H9 (cell line): Measurements from ENCODE around the gene CLEC19A. TPM values are rescaled to one million over a fixed set of nuclear protein-coding genes. Genes with fewer than 3 reads are reported as not detected.

Source experiments
- DNase-seq: peaks from one replicate; pipeline ENCODE4 v3.0.0-alpha.2; 2017
- H2AFZ ChIP-seq: one replicate; pipeline ENCODE4 v1.6.1; 2013; ENCODE audit warnings: mild to moderate bottlenecking, low read length, control low read depth, moderate library complexity
- H2AK5ac ChIP-seq: 2 replicates; pipeline ENCODE4 v1.6.1; 2013; ENCODE audit warnings: low read length, control low read depth, mixed read lengths; ENCODE audit not compliant: insufficient read length
- H2BK120ac ChIP-seq: one replicate; pipeline ENCODE4 v1.6.1; 2013; ENCODE audit warnings: low read depth, mild to moderate bottlenecking, low read length, control low read depth, inconsistent platforms; ENCODE audit not compliant: poor library complexity, severe bottlenecking
- H2BK12ac ChIP-seq: 2 replicates; pipeline ENCODE4 v1.6.1; 2013; ENCODE audit warnings: low read length, control low read depth, mixed read lengths, low read depth; ENCODE audit not compliant: insufficient read length
- H2BK15ac ChIP-seq: 2 replicates; pipeline ENCODE4 v1.6.1; 2013; ENCODE audit warnings: low read depth, low read length, control low read depth
- H2BK20ac ChIP-seq: one replicate; pipeline ENCODE4 v1.6.1; 2013; ENCODE audit warnings: low read depth, mild to moderate bottlenecking, low read length, control low read depth, inconsistent platforms; ENCODE audit not compliant: poor library complexity, severe bottlenecking
- H2BK5ac ChIP-seq: 2 replicates; pipeline ENCODE4 v1.6.1; 2013; ENCODE audit warnings: low read length, control low read depth, mixed read lengths; ENCODE audit not compliant: insufficient read length
- H3K14ac ChIP-seq: 2 replicates; pipeline ENCODE4 v1.6.1; 2013; ENCODE audit warnings: low read length, control low read depth; ENCODE audit not compliant: insufficient read depth
- H3K18ac ChIP-seq: 2 replicates; pipeline ENCODE4 v1.6.1; 2013; ENCODE audit warnings: low read depth, mild to moderate bottlenecking, mixed read lengths, low read length, control low read depth; ENCODE audit not compliant: insufficient read length
- H3K23ac ChIP-seq: 2 replicates; pipeline ENCODE4 v1.6.1; 2013; ENCODE audit warnings: low read length, control low read depth, mixed read lengths, low read depth; ENCODE audit not compliant: insufficient read length
- H3K23me2 ChIP-seq: 2 replicates; pipeline ENCODE4 v1.6.1; 2013; ENCODE audit warnings: low read depth, mild to moderate bottlenecking, mixed read lengths, low read length, control low read depth; ENCODE audit not compliant: insufficient read length, poor library complexity, severe bottlenecking
- H3K27ac ChIP-seq: 2 replicates; pipeline ENCODE4 v1.5.1; 2013; ENCODE audit warnings: low read length, control low read depth, mixed read lengths, low read depth; ENCODE audit not compliant: insufficient read length
- H3K27me3 ChIP-seq: 2 replicates; pipeline ENCODE4 v1.6.1; 2013; ENCODE audit warnings: low read length, control low read depth, inconsistent platforms; ENCODE audit not compliant: insufficient read depth
- H3K4ac ChIP-seq: 2 replicates; pipeline ENCODE4 v1.6.1; 2013; ENCODE audit warnings: low read depth, mild to moderate bottlenecking, control low read depth, inconsistent platforms, low read length, moderate library complexity
- H3K4me1 ChIP-seq: 2 replicates; pipeline ENCODE4 v1.6.1; 2013; ENCODE audit warnings: low read length, control low read depth, inconsistent platforms; ENCODE audit not compliant: insufficient read depth
- H3K4me2 ChIP-seq: 2 replicates; pipeline ENCODE4 v1.6.1; 2013; ENCODE audit warnings: low read length, control low read depth, mixed read lengths; ENCODE audit not compliant: insufficient read length, insufficient read depth
- H3K56ac ChIP-seq: 2 replicates; pipeline ENCODE4 v1.6.1; 2013; ENCODE audit warnings: low read depth, mild to moderate bottlenecking, mixed read lengths, low read length, control low read depth; ENCODE audit not compliant: insufficient read length
- H3K79me1 ChIP-seq: 2 replicates; pipeline ENCODE4 v1.6.1; 2013; ENCODE audit warnings: low read depth, mild to moderate bottlenecking, moderate library complexity, low read length, control low read depth, inconsistent platforms; ENCODE audit not compliant: insufficient read depth, poor library complexity, severe bottlenecking
- H3K79me2 ChIP-seq: 2 replicates; pipeline ENCODE4 v1.6.1; 2013; ENCODE audit warnings: low read length, control low read depth, inconsistent platforms; ENCODE audit not compliant: insufficient read depth
- H3K9ac ChIP-seq: 2 replicates; pipeline ENCODE4 v1.6.1; 2013; ENCODE audit warnings: low read length, control low read depth, mixed read lengths; ENCODE audit not compliant: insufficient read length; ENCODE audit errors: extremely low read depth
- H3K9me3 ChIP-seq: one replicate; pipeline ENCODE4 v1.6.1; 2013; ENCODE audit warnings: low read depth, low read length, inconsistent platforms; ENCODE audit not compliant: control insufficient read depth
- H3T11ph ChIP-seq: one replicate; pipeline ENCODE4 v1.6.1; 2013; ENCODE audit warnings: mild to moderate bottlenecking, low read length, control low read depth, inconsistent platforms
- H4K20me1 ChIP-seq: one replicate; pipeline ENCODE4 v1.6.1; 2013; ENCODE audit not compliant: control insufficient read depth, insufficient read length, insufficient read depth
- H4K5ac ChIP-seq: 2 replicates; pipeline ENCODE4 v1.6.1; 2013; ENCODE audit warnings: low read depth, mild to moderate bottlenecking, mixed read lengths, low read length, control low read depth; ENCODE audit not compliant: insufficient read length
- H4K8ac ChIP-seq: replicated peaks from 2 replicates; pipeline ENCODE4 v1.6.1; 2013; ENCODE audit warnings: low read length, control low read depth, mixed read lengths, low read depth; ENCODE audit not compliant: insufficient read length
- H4K91ac ChIP-seq: 2 replicates; pipeline ENCODE4 v1.6.1; 2013; ENCODE audit warnings: low read depth, mild to moderate bottlenecking, moderate library complexity, mixed read lengths, low read length, control low read depth; ENCODE audit not compliant: insufficient read length
- H3K27ac Mint-ChIP-seq, 3 experiments: 2 replicates in 2 of 3; 3 replicates in 1 of 3; pipeline ENCODE4 v1.8.0; 2020 to 2021; ENCODE audit warnings: mixed read lengths in 3 of 3, mild to moderate bottlenecking in 1 of 3, moderate library complexity in 1 of 3
- H3K27me3 Mint-ChIP-seq: 2 replicates; pipeline ENCODE4 v1.8.0; 2021; ENCODE audit warnings: low read depth, mild to moderate bottlenecking, moderate library complexity, mixed read lengths
- H3K36me3 Mint-ChIP-seq, 3 experiments: 2 replicates in 2 of 3; 3 replicates in 1 of 3; pipeline ENCODE4 v1.8.0; 2020 to 2021; ENCODE audit warnings: low read depth in 3 of 3, mixed read lengths in 3 of 3; ENCODE audit not compliant: insufficient read depth in 1 of 3
- H3K4me1 Mint-ChIP-seq, 2 experiments: 2 replicates each; pipeline ENCODE4 v1.8.0; 2020; ENCODE audit warnings: mixed read lengths in 2 of 2
- H3K4me3 Mint-ChIP-seq, 2 experiments: 2 replicates in 1 of 2; 3 replicates in 1 of 2; pipeline ENCODE4 v1.8.0; 2020 to 2021; ENCODE audit warnings: mild to moderate bottlenecking in 2 of 2, mixed read lengths in 2 of 2, moderate library complexity in 1 of 2
- H3K9me3 Mint-ChIP-seq, 2 experiments: 2 replicates in 1 of 2; 3 replicates in 1 of 2; pipeline ENCODE4 v1.8.0; 2020; ENCODE audit warnings: mild to moderate bottlenecking in 2 of 2, mixed read lengths in 2 of 2, moderate library complexity in 1 of 2
- CTCF ChIP-seq: fragments of 200-600 bp; sonication (generic); conservative IDR thresholded peaks from 3 replicates; pipeline ENCODE4 v1.8.0; 2021; ENCODE audit warnings: antibody characterized with exemption, mild to moderate bottlenecking
- WGBS: extraction: QIAGEN DNeasy Blood & Tissue Kit; methylation state at CpG from one replicate; pipeline ENCODE4 v1.1.7; 2013; ENCODE audit warnings: missing lambda C conversion rate, low lambda C conversion rate, mixed read lengths; ENCODE audit not compliant: insufficient read length; ENCODE audit errors: extremely low coverage; 5-methylcytosine and 5-hydroxymethylcytosine counted together
- total RNA-seq: library from RNA; stranded (reverse); gene quantifications from 2 replicates; pipeline ENCODE4 v1.2.1, GENCODE V29; 2021

CLEC19A gene
- total RNA-seq, 1 experiment from 2014 or later, result not detected

DNA sequence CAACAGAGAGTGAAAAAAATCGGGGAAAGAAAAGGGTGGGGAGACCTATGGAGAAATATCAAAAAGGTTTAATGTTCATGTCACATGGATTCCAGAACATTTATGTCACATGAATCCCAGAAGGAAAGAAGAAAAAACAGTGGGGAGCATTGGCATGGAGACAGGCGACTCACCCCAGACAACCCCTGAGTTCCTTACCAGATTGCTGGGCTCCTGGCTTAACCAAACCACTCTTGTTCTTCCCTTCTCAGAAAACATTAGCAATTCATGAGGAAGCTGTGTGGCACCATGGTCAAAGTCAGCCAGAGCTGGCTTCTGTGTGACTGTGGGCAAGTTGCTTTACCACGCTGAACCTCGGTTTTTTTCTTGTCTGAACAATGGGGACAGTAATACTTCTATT lies 49.6 kb upstream of the CLEC19A start:
- no peak overlapping the region for H3K23ac ChIP-seq
- H3K36me3 Mint-ChIP-seq, result peaks cover 4 to 22% (median 11%) of the 10 kb centered on the region in 3 experiments; a peak in 5 of 7 replicates
- peaks cover 17 to 19% of the 10 kb centered on the region in 2 experiments for H3K9me3 Mint-ChIP-seq
- peaks cover 5% of the 10 kb centered on the region; the same call in 1 of the 2 replicates for H3K4me1 ChIP-seq
- no peak overlapping the region for H2BK20ac ChIP-seq
- H4K8ac ChIP-seq, result no peak overlapping the region
- H3K27ac Mint-ChIP-seq, result no peak overlapping the region
- H3K9me3 ChIP-seq, result peaks cover 8% of the 10 kb centered on the region
- H4K20me1 ChIP-seq, result no peaks in the 10 kb centered on the region
- H4K91ac ChIP-seq, result no peak overlapping the region
- no peak for TF ChIP-seq CTCF
- H2AFZ ChIP-seq, result no peak overlapping the region
- H3K23me2 ChIP-seq, result no peaks in the 10 kb centered on the region
- no peak overlapping the region for H2BK15ac ChIP-seq
- no peak overlapping the region for H3K4me2 ChIP-seq
- no CpG with 5 or more reads among the region's 4 CpGs for WGBS
- no peak overlapping the region for H3K27ac ChIP-seq
- no peak overlapping the region for H3T11ph ChIP-seq
- no peak overlapping the region for H2AK5ac ChIP-seq
- H3K4ac ChIP-seq, result no peak overlapping the region
- no peak overlapping the region for H3K56ac ChIP-seq
- no peak overlapping the region for H3K4me3 Mint-ChIP-seq
- H3K9ac ChIP-seq, result no peak overlapping the region
- no peak overlapping the region for H3K14ac ChIP-seq
- H2BK12ac ChIP-seq, result no peak overlapping the region
- H2BK120ac ChIP-seq, result no peak overlapping the region
- DNase-seq, result no peak
- peaks cover 9% of the 10 kb centered on the region in 2 experiments for H3K4me1 Mint-ChIP-seq
- no peaks in the 10 kb centered on the region for H3K79me2 ChIP-seq
- H3K79me1 ChIP-seq, result no peaks in the 10 kb centered on the region
- H3K27me3 Mint-ChIP-seq, result peaks cover 2% of the 10 kb centered on the region; the same call in 1 of the 2 replicates
- H2BK5ac ChIP-seq, result no peak overlapping the region
- no peaks in the 10 kb centered on the region for H3K27me3 ChIP-seq
- H4K5ac ChIP-seq, result no peak overlapping the region
- no peak overlapping the region for H3K18ac ChIP-seq
